AML-193 (cell line): Measurements from ENCODE around the gene S100P.

Experiments used
- DNase-seq, 2 experiments: peaks; one replicate each; lab custom pipeline; 2025; lab: John Stamatoyannopoulos, UW

S100P gene

GRCh38 chr4:6697131-6697530 is 3.5 kb downstream of the S100P start:
- no peak for DNase-seq

GRCh38 chr4:6699388-6699787 is 5.7 kb downstream of the S100P start:
- DNase-seq, result no peak

- DNase-seq, result no peak
Observed at GRCh38 chr4:6699903-6700302, 6.2 kb downstream of the S100P start.

- no peak for DNase-seq
Observed at GRCh38 chr4:6701371-6701770, 7.7 kb downstream of the S100P start.

- no peak for DNase-seq
Observed at GRCh38 chr4:6702761-6703160, 9.1 kb downstream of the S100P start.

- no peak for DNase-seq
Observed at GRCh38 chr4:6703786-6704185, 10.1 kb downstream of the S100P start.

- DNase-seq, result no peak
Observed at GRCh38 chr4:6705646-6706045, 12.0 kb downstream of the S100P start.

GRCh38 chr4:6706173-6706572 is 12.5 kb downstream of the S100P start:
- no peak for DNase-seq

- DNase-seq, result peak; percentile 94
Observed at GRCh38 chr4:6709230-6710114, 15.8 kb downstream of the S100P start, which contains the start of gene MRFAP1L1. Gene MRFAP1L1 (minus strand): TSS chr4:6709865. CDS start chr4:6709629, 236 bp downstream.

GRCh38 chr4:6710282-6710681 is 16.6 kb downstream of the S100P start:
- DNase-seq, result no peak

GRCh38 chr4:6710996-6711395 is 17.3 kb downstream of the S100P start:
- DNase-seq, result peak in 1 of 2 experiments; percentile 15

GRCh38 chr4:6714954-6715353 is 21.3 kb downstream of the S100P start:
- no peak for DNase-seq

- no peak for DNase-seq
Observed at GRCh38 chr4:6715704-6716017, 22.0 kb downstream of the S100P start.

- DNase-seq, result peak; percentile 72 to 76
Observed at GRCh38 chr4:6716018-6716911, 22.6 kb downstream of the S100P start, which contains the start of gene BLOC1S4. Gene BLOC1S4 (plus strand): TSS chr4:6716174. CDS start chr4:6716210, 36 bp downstream.

GRCh38 chr4:6716958-6717655 is 23.4 kb downstream of the S100P start:
- no peak for DNase-seq

GRCh38 chr4:6718932-6719610 is 25.4 kb downstream of the S100P start:
- DNase-seq, result no peak

- no peak for DNase-seq
Observed at GRCh38 chr4:6719611-6720179, 26.0 kb downstream of the S100P start.

GRCh38 chr4:6720202-6720699 is 26.6 kb downstream of the S100P start:
- DNase-seq, result peak; percentile 29 to 65

- DNase-seq, result no peak
Observed at GRCh38 chr4:6721121-6721520, 27.4 kb downstream of the S100P start.

GRCh38 chr4:6722891-6723290 is 29.2 kb downstream of the S100P start:
- no peak for DNase-seq

GRCh38 chr4:6723851-6724250 is 30.2 kb downstream of the S100P start:
- no peak for DNase-seq
